Esophagus muscularis mucosa (tissue), 4 donors: ENCODE results near the gene CTSW. TPM values are rescaled to one million over a fixed set of nuclear protein-coding genes. Genes with fewer than 3 reads are reported as not detected.
A peak's percentile ranks its signal among the peaks of the same experiment; 100 is the strongest.

Experiments
- DNase-seq: peaks from one replicate; pipeline ENCODE4 v3.0.0-alpha.2; 2017; ENCODE audit errors: extremely low spot score
- H3K27ac ChIP-seq, 4 donors: fragments of 200-600 bp; sonication (generic); replicated peaks in 1 of 4; 1 replicate in 3 of 4; 2 replicates in 1 of 4; pipeline ENCODE4 v1.5.1; 2016 to 2019; ENCODE audit warnings: mild to moderate bottlenecking in 1 of 4
- H3K27me3 ChIP-seq, 4 donors: fragments of 200-600 bp; sonication (generic); one replicate each; pipeline versions ENCODE4 v1.5.1 to v1.6.0; 2016 to 2019
- H3K36me3 ChIP-seq, 4 donors: fragments of 200-600 bp; sonication (generic); one replicate each; pipeline ENCODE4 v1.5.1; 2016 to 2019
- H3K4me1 ChIP-seq, 4 donors: fragments of 200-600 bp; sonication (generic); one replicate each; pipeline ENCODE4 v1.5.1; 2016 to 2019
- H3K4me3 ChIP-seq, 4 donors: fragments of 200-600 bp; sonication (generic); 1 replicate in 2 of 4; 2 replicates in 2 of 4; pipeline ENCODE4 v1.5.1; 2016 to 2019; ENCODE audit warnings: mild to moderate bottlenecking in 4 of 4, moderate library complexity in 1 of 4
- H3K9me3 ChIP-seq, 4 donors: fragments of 200-600 bp; sonication (generic); 1 replicate in 3 of 4; 2 replicates in 1 of 4; pipeline ENCODE4 v1.5.1; 2016 to 2019
- EP300 ChIP-seq: sonication (generic); formaldehyde crosslinking; IDR thresholded peaks from one replicate; pipeline ENCODE4 v1.6.1; 2017; ENCODE audit warnings: antibody characterized with exemption
- POLR2A ChIP-seq: fragments of 450-650 bp; IDR thresholded peaks from one replicate; pipeline ENCODE4 v1.6.1; 2017; ENCODE audit warnings: antibody characterized with exemption, moderate library complexity, mild to moderate bottlenecking, low read depth
- POLR2AphosphoS5 ChIP-seq, 2 donors: sonication (generic); formaldehyde crosslinking; IDR thresholded peaks; one replicate each; pipeline ENCODE4 v1.6.1; 2017; ENCODE audit warnings: antibody characterized with exemption in 2 of 2
- WGBS: methylation state at CpG from one replicate; pipeline ENCODE4 v1.1.5; 2018; 5-methylcytosine and 5-hydroxymethylcytosine counted together
- intact Hi-C: fragments of 100-400 bp; cut with DNase I; formaldehyde crosslinking; loops from one replicate; pipeline ENCODE4 v1.15.1; 2023
- total RNA-seq, 4 donors: library from RNA; depleted of rRNA; stranded (reverse); fragments of >200 nt; gene quantifications; one replicate each; pipeline versions ENCODE4 v1.1.0 to v1.2.1, GENCODE V29; 2016
- TF ChIP-seq, protein P1 (sequence below), 3 experiments: fragments of 200-600 bp in 2 of 3; fragments of 450-650 bp in 1 of 3; sonication (generic) in 2 of 3; IDR thresholded peaks; one replicate each; pipeline ENCODE4 v1.5.1; 2017 to 2019; ENCODE audit warnings: antibody characterized with exemption in 3 of 3, mild to moderate bottlenecking in 2 of 3, moderate library complexity in 1 of 3

CTSW gene
- total RNA-seq, 4 donors from 2014 or later, result 0.83 to 2.7 (median 1.5) TPM

DNA sequence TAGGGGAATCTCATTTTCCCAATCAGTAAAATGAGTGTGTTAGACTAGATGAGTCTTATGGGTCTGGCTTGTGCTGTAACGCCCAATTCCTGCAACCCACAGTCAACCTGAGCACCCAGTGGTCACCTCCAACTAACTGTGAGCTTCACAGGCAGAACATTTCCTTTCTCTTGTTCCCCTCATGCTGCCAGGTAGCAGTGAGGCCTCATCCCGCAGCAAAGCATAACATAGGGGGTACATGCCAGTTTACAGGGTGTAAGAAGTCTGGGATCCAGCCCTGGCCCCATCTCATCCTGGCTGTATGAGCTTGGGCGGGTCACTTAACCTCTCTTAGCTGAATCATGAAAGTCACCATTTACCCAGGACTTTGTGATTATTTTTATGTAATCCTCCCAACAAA lies 10.7 kb upstream of the CTSW start:
- H3K27ac ChIP-seq, result peak overlapping the region in 1 of 4 donors; percentile 47
- intact Hi-C loops, result no loop called here
- H3K36me3 ChIP-seq, result peaks cover 25 to 73% (median 63%) of the 10 kb centered on the region in 4 donors
- H3K4me3 ChIP-seq, result no peak overlapping the region
- DNase-seq, result no peak
- no peaks in the 10 kb centered on the region for H3K27me3 ChIP-seq
- 94% methylated on average over 2 of the region's 3 CpGs for WGBS
- peaks cover 23 to 80% (median 52%) of the 10 kb centered on the region in 4 donors for H3K4me1 ChIP-seq
- no peaks in the 10 kb centered on the region for H3K9me3 ChIP-seq
- TF ChIP-seq EP300 (no peak), POLR2A (no peak), POLR2AphosphoS5 (IDR thresholded peaks at IDR 0.05) (no peak)
- TF ChIP-seq, protein P1, sequence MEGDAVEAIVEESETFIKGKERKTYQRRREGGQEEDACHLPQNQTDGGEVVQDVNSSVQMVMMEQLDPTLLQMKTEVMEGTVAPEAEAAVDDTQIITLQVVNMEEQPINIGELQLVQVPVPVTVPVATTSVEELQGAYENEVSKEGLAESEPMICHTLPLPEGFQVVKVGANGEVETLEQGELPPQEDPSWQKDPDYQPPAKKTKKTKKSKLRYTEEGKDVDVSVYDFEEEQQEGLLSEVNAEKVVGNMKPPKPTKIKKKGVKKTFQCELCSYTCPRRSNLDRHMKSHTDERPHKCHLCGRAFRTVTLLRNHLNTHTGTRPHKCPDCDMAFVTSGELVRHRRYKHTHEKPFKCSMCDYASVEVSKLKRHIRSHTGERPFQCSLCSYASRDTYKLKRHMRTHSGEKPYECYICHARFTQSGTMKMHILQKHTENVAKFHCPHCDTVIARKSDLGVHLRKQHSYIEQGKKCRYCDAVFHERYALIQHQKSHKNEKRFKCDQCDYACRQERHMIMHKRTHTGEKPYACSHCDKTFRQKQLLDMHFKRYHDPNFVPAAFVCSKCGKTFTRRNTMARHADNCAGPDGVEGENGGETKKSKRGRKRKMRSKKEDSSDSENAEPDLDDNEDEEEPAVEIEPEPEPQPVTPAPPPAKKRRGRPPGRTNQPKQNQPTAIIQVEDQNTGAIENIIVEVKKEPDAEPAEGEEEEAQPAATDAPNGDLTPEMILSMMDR (IDR thresholded peaks at IDR 0.05), result no peak

GRCh38 chr11:65869643-65870306 lies 9.9 kb upstream of the CTSW start:
- intact Hi-C loops, result no loop called here
- H3K4me3 ChIP-seq, result no peak overlapping the region
- no peak for DNase-seq
- TF ChIP-seq POLR2A, result no peak
- TF ChIP-seq POLR2AphosphoS5 (IDR thresholded peaks at IDR 0.05), result peak in 1 of 2 donors; percentile 20
- no peak for TF ChIP-seq EP300
- peak overlapping the region; percentile 92 to 99 (median 96) for H3K27ac ChIP-seq
- peaks cover 16 to 64% (median 54%) of the 10 kb centered on the region in 4 donors for H3K36me3 ChIP-seq
- H3K9me3 ChIP-seq, result no peaks in the 10 kb centered on the region
- H3K27me3 ChIP-seq, result no peaks in the 10 kb centered on the region
- WGBS, result 83% methylated on average over 13 of the region's 24 CpGs
- peaks cover 26 to 73% (median 55%) of the 10 kb centered on the region in 4 donors for H3K4me1 ChIP-seq

DNA sequence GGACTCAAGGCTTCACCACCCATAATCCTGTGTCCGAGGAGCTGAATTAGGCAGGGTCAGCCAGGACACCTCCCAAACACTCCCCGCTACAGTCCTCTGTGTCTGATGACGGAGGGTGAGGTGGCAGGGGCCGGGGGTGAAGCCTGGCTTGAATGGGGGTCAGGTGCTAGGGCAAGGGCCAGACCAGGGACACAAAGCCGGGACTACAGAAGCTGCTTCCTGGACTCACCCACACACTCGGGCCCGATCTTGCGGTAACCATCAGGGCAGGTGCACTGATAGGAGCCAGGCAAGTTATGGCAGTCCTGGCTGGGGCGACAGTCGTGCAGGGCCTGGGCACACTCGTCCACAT lies 9.4 kb upstream of the CTSW start:
- H3K27me3 ChIP-seq, result no peaks in the 10 kb centered on the region
- no peaks in the 10 kb centered on the region for H3K9me3 ChIP-seq
- H3K36me3 ChIP-seq, result peaks cover 11 to 59% (median 49%) of the 10 kb centered on the region in 4 donors
- WGBS, result no CpG with 5 or more reads among the region's 11 CpGs
- DNase-seq, result no peak
- no peak overlapping the region for H3K4me3 ChIP-seq
- intact Hi-C loops, result no loop called here
- peak overlapping the region; percentile 92 to 99 (median 96) for H3K27ac ChIP-seq
- TF ChIP-seq, protein P1 (IDR thresholded peaks at IDR 0.05), result no peak
- TF ChIP-seq POLR2A, result no peak
- TF ChIP-seq POLR2AphosphoS5 (IDR thresholded peaks at IDR 0.05), result no peak
- TF ChIP-seq EP300, result no peak
- H3K4me1 ChIP-seq, result peaks cover 26 to 68% (median 55%) of the 10 kb centered on the region in 4 donors

GRCh38 chr11:65870706-65871681 lies 8.6 kb upstream of the CTSW start:
- intact Hi-C loops, result no loop called here
- no peak for DNase-seq
- no peak for TF ChIP-seq EP300
- TF ChIP-seq, protein P1 (IDR thresholded peaks at IDR 0.05), result no peak
- TF ChIP-seq POLR2A, result no peak
- peak in 1 of 2 donors; percentile 38 for TF ChIP-seq POLR2AphosphoS5 (IDR thresholded peaks at IDR 0.05)
- Histone ChIP-seq H3K27me3 (no peaks in the 10 kb centered on the region), H3K9me3 (no peaks in the 10 kb centered on the region), H3K27ac (peak overlapping the region; percentile 92 to 99 (median 96)), H3K4me1 (peaks cover 26 to 63% (median 55%) of the 10 kb centered on the region in 4 donors), H3K4me3 (peak overlapping the region; percentile 64 to 83 (median 74)), H3K36me3 (peaks cover 5 to 52% (median 42%) of the 10 kb centered on the region in 4 donors)
- 50% methylated on average over 14 of the region's 24 CpGs for WGBS
